HTR-8/SVneo (cell line): Measurements from ENCODE around the gene SUSD1.
"Not testable (repeated sequence)": the region's sequence is repeated elsewhere in the genome, so short reads cannot be mapped to it uniquely, and the experiment has no call there.

Source experiments
- DNase-seq: peaks from one replicate; pipeline ENCODE4 v3.0.0; 2011; ENCODE audit warnings: low spot score, mixed read lengths; ENCODE audit not compliant: insufficient read length
- FAIRE-seq: peaks from 2 replicates; lab custom pipeline; 2011; peaks lifted over from hg19 to GRCh38; lab: Jason Lieb, UNC

SUSD1 gene

GRCh38 chr9:112074250-112075008 lies 100.7 kb downstream of the SUSD1 start:
- FAIRE-seq (no peak), DNase-seq (peak; percentile 70)

GRCh38 chr9:112073639-112074173 lies 101.4 kb downstream of the SUSD1 start:
- FAIRE-seq, DNase-seq: not testable (repeated sequence)

- DNase-seq (no peak), FAIRE-seq (no peak)
These were observed 102.1 kb downstream of the SUSD1 start for GRCh38 chr9:112072721-112073638.

GRCh38 chr9:112069318-112070169 lies 105.6 kb downstream of the SUSD1 start:
- DNase-seq (no peak), FAIRE-seq (no peak)

- FAIRE-seq (no peak), DNase-seq (no peak)
These were observed 109.1 kb downstream of the SUSD1 start for GRCh38 chr9:112065806-112066606.

- DNase-seq (no peak), FAIRE-seq (no peak)
These were observed 110.2 kb downstream of the SUSD1 start for GRCh38 chr9:112064871-112065270.

GRCh38 chr9:112063586-112063985 lies 111.5 kb downstream of the SUSD1 start:
- no peak for FAIRE-seq
- DNase-seq = no peak

GRCh38 chr9:112063151-112063550 lies 111.9 kb downstream of the SUSD1 start:
- no peak for FAIRE-seq
- DNase-seq = no peak

GRCh38 chr9:112061152-112061740 lies 113.9 kb downstream of the SUSD1 start:
- DNase-seq (peak; percentile 86), FAIRE-seq (no peak)

- FAIRE-seq = no peak
These were observed 115.2 kb downstream of the SUSD1 start for GRCh38 chr9:112059966-112060320.

GRCh38 chr9:112059145-112059965 lies 115.7 kb downstream of the SUSD1 start:
- no peak for DNase-seq
- no peak for FAIRE-seq

More at GRCh38 chr9:112059966-112060320, 115.2 kb downstream of the SUSD1 start:
- no peak for DNase-seq

GRCh38 chr9:112056996-112057395 lies 118.1 kb downstream of the SUSD1 start:
- DNase-seq (no peak), FAIRE-seq (no peak)

- FAIRE-seq (no peak), DNase-seq (no peak)
These were observed 120.2 kb downstream of the SUSD1 start for GRCh38 chr9:112054916-112055315.

GRCh38 chr9:112051812-112052211 lies 123.3 kb downstream of the SUSD1 start:
- FAIRE-seq (no peak), DNase-seq (no peak)

- DNase-seq (peak; percentile 56), FAIRE-seq (no peak)
These were observed 124.3 kb downstream of the SUSD1 start for GRCh38 chr9:112050544-112051475.

GRCh38 chr9:112049811-112050516 lies 125.1 kb downstream of the SUSD1 start:
- FAIRE-seq (no peak), DNase-seq (no peak)
